Heart left ventricle (tissue), 13 donors: ENCODE results near the gene TBC1D4.

Experiments
- CTCF ChIP-seq, 12 donors: fragments of 200-600 bp; sonication (generic) in 4 of 12; IDR thresholded peaks; one replicate each; pipeline versions ENCODE4 v1.5.0 to v1.8.0; 2018 to 2022; ENCODE audit warnings: antibody characterized with exemption in 12 of 12, mild to moderate bottlenecking in 5 of 12
- POLR2A ChIP-seq, 2 donors: fragments of 450-650 bp; IDR thresholded peaks; one replicate each; pipeline ENCODE4 v1.6.1; 2017; ENCODE audit warnings: antibody characterized with exemption in 2 of 2, mild to moderate bottlenecking in 2 of 2, moderate library complexity in 2 of 2
- donor health status: ischemic (EF 13 %, LVEDD 7.1; RV severe dilation, severe dysfunction).
- donor health status: DM: no; HTN: yes; CAD: no.
- donor health status: DM: no; HTN: no; CAD: no.
- donor health status: ischemic (EF 25% LVEDD 6.9; RV normal size, moderate dysfunction).
- donor health status: ischemic (EF 25% LVEDD 5.7; RV mildly dilated, moderate dysfunction).
- donor health status: ischemic (EF 35%, LVEDD 5.7; RV mildly dilated, moderate dysfunction).
- donor health status: nonischemic (EF 11% LVEDD 7.7; RV severe dilation, severe dysfunction).
- donor health status: DM: yes; HTN: yes; CAD: no.
- donor health status: PGD.
- donor health status: ischemic (EF 29% LVEDD 5.4; RV normal size, mild dysfunction).
- donor health status: nonischemic (EF 23%, LVEDD 6.1; RV moderate dilation, normal function).

- TF ChIP-seq CTCF (IDR thresholded peaks at IDR 0.05), result no peak
- no peak for TF ChIP-seq POLR2A (IDR thresholded peaks at IDR 0.05)
Measured at GRCh38 chr13:75415694-75416093, 66.3 kb downstream of the TBC1D4 start.
